GM12873 (cell line): Measurements from ENCODE around the gene TLDC2.

ENCODE experiments used
- CTCF ChIP-seq: IDR thresholded peaks from 2 replicates; pipeline ENCODE4 v1.5.1; 2012; ENCODE audit warnings: low read depth, mild to moderate bottlenecking, moderate library complexity, low read length, control low read depth; ENCODE audit not compliant: insufficient read depth; ENCODE audit errors: missing control alignments

TLDC2 gene

GRCh38 chr20:36861625-36861874 is 14.4 kb upstream of the TLDC2 start:
- no peak for TF ChIP-seq CTCF

GRCh38 chr20:36861875-36862801 is 13.8 kb upstream of the TLDC2 start:
- TF ChIP-seq CTCF, result no peak

GRCh38 chr20:36862857-36863668 is 12.9 kb upstream of the TLDC2 start:
- TF ChIP-seq CTCF, result no peak

- no peak for TF ChIP-seq CTCF
Measured at GRCh38 chr20:36865076-36865860, 10.7 kb upstream of the TLDC2 start.

- TF ChIP-seq CTCF, result no peak
Measured at GRCh38 chr20:36865861-36866149, 10.1 kb upstream of the TLDC2 start.

GRCh38 chr20:36866164-36866563 is 9.8 kb upstream of the TLDC2 start:
- no peak for TF ChIP-seq CTCF
